ENCODE results near the gene ST3GAL2. TPM values are rescaled to one million over a fixed set of nuclear protein-coding genes. Genes with fewer than 3 reads are reported as not detected.

Gene ST3GAL2
- total and polyA plus RNA-seq, 9 of the 15 experiments (the other 6 are each of a cell fraction or from before 2014, with no cell fraction given): 1.5 to 108 (median 34.3) TPM

GRCh38 chr16:70467113-70467512 is 28.2 kb upstream of the ST3GAL2 start:
- no peaks in the 10 kb centered on the region for H3K9me1 ChIP-seq (ENCODE audit: control insufficient read depth, insufficient read depth, low read length)
- FAIRE-seq (no peak), ATAC-seq (0 out of 3 replicates have a peak, but pooled peaks have one; percentile 9), DNase-seq (ENCODE audit: extremely low read depth in 1 of 4, low spot score in 3 of 4) (no peak)
- no peaks in the 10 kb centered on the region for H3K9me3 ChIP-seq (replicated peaks; ENCODE audit: control insufficient read depth, insufficient read depth, low read depth, low read length)
- ChIA-PET POLR2A (interaction anchor here (1.2 to 1.9 kb wide), 2 partner anchors 12 to 35 kb away, joined by 5 to 10 read pairs; no protein-coding TSS in a partner anchor), CTCF (ENCODE audit: low intra/inter-chr PET ratio) (interaction anchor here (1.7 kb wide), 1 partner anchor 72 kb away, joined by 7 read pairs; no protein-coding TSS in a partner anchor)
- no peaks in the 10 kb centered on the region; the same call in 1 of the 2 replicates for H4K20me1 ChIP-seq (replicated peaks; ENCODE audit: control insufficient read depth, insufficient read depth, low read length)
- H3K4me1 ChIP-seq (replicated peaks in 1 of 2; ENCODE audit: control insufficient read depth in 2 of 2, insufficient read depth in 2 of 2, low read length in 2 of 2): peaks cover 0 to 32% of the 10 kb centered on the region in 2 experiments; a peak in 3 of 5 replicates
- 79% methylated on average over 11 of the region's 11 CpGs for WGBS (ENCODE audit: insufficient coverage, low coverage, missing lambda C conversion rate)
- H3K36me3 ChIP-seq (ENCODE audit: control insufficient read depth, insufficient read depth, low read length): peaks cover 16% of the 10 kb centered on the region; the same call in 1 of the 3 replicates
- no peaks in the 10 kb centered on the region for H3K27me3 ChIP-seq (ENCODE audit: control insufficient read depth in 2 of 2, insufficient read depth in 2 of 2, low read length in 2 of 2)
- H3K9ac ChIP-seq (ENCODE audit: insufficient read depth in 1 of 2, low read depth in 2 of 2, low read length in 2 of 2): peak overlapping the region in 1 of 2 experiments; percentile 68; a peak in 2 of 4 replicates
- H3K4me3 ChIP-seq: no peak overlapping the region
- no peak overlapping the region for H3K4me2 ChIP-seq (ENCODE audit: insufficient read depth, low read length)
- in situ Hi-C loops (cut with MboI): loop anchor here (10.0 kb wide), 1 partner anchor 72 kb away; no protein-coding TSS in a partner anchor
- intact Hi-C loops (cut with micrococcal nuclease): no loop called here
- BruUV-seq (replicated peaks): no TSS peak
- no peak overlapping the region for H3K27ac ChIP-seq (ENCODE audit: extremely low read depth, low read depth, low read length)
- H3K79me2 ChIP-seq (ENCODE audit: control insufficient read depth, insufficient read depth, low read length): no peaks in the 10 kb centered on the region
- peak in 2 of 3 experiments; percentile 14 to 32; a peak in 2 of 6 replicates for TF ChIP-seq CTCF (IDR thresholded peaks at IDR 0.05 in 2 of 3, conservative IDR thresholded peaks at IDR 0.05 in 1 of 3; ENCODE audit: insufficient read depth in 2 of 3, low read depth in 1 of 3, low read length in 3 of 3)
- peak in 1 of 2 experiments; percentile 26; a peak in 1 of 4 replicates for TF ChIP-seq RAD21 (CRISPR knock-in tag; conservative IDR thresholded peaks at IDR 0.05 in 1 of 2, IDR thresholded peaks at IDR 0.05 in 1 of 2)
- TF ChIP-seq, protein P1, sequence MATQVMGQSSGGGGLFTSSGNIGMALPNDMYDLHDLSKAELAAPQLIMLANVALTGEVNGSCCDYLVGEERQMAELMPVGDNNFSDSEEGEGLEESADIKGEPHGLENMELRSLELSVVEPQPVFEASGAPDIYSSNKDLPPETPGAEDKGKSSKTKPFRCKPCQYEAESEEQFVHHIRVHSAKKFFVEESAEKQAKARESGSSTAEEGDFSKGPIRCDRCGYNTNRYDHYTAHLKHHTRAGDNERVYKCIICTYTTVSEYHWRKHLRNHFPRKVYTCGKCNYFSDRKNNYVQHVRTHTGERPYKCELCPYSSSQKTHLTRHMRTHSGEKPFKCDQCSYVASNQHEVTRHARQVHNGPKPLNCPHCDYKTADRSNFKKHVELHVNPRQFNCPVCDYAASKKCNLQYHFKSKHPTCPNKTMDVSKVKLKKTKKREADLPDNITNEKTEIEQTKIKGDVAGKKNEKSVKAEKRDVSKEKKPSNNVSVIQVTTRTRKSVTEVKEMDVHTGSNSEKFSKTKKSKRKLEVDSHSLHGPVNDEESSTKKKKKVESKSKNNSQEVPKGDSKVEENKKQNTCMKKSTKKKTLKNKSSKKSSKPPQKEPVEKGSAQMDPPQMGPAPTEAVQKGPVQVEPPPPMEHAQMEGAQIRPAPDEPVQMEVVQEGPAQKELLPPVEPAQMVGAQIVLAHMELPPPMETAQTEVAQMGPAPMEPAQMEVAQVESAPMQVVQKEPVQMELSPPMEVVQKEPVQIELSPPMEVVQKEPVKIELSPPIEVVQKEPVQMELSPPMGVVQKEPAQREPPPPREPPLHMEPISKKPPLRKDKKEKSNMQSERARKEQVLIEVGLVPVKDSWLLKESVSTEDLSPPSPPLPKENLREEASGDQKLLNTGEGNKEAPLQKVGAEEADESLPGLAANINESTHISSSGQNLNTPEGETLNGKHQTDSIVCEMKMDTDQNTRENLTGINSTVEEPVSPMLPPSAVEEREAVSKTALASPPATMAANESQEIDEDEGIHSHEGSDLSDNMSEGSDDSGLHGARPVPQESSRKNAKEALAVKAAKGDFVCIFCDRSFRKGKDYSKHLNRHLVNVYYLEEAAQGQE (IDR thresholded peaks at IDR 0.05; ENCODE audit: borderline replicate concordance): 0 out of 2 replicates have a peak, but pooled peaks have one; percentile 20
- TF ChIP-seq, protein P1 (CRISPR knock-in tag; IDR thresholded peaks at IDR 0.05; ENCODE audit: low read depth): no peak
- TF ChIP-seq ZBTB11 (CRISPR knock-in tag; IDR thresholded peaks at IDR 0.05): no peak
- no peak overlapping the region for H2AFZ ChIP-seq (ENCODE audit: low read depth, low read length)

All from K562 (cell line).